ENCODE results near the gene LHFPL6.

The LHFPL6 gene

GRCh38 chr13:39596176-39596575, 6.8 kb downstream of the LHFPL6 start:
- no peaks in the 10 kb centered on the region for H3K27me3 ChIP-seq (ENCODE audit: insufficient read depth, low read length)
- H3K4me1 ChIP-seq (ENCODE audit: control insufficient read depth, insufficient read depth, low read length, unreplicated experiment), result peaks cover 30% of the 10 kb centered on the region
- H3K27ac ChIP-seq (ENCODE audit: low read depth, low read length), result no peak overlapping the region
- H2AFZ ChIP-seq (ENCODE audit: low read length, unreplicated experiment), result no peak overlapping the region
- H3K4me3 ChIP-seq (ENCODE audit: low read depth, low read length), result no peak overlapping the region
- H3K79me2 ChIP-seq (ENCODE audit: control insufficient read depth, insufficient read depth, low read length, unreplicated experiment), result peaks cover 51% of the 10 kb centered on the region
- H3K36me3 ChIP-seq (ENCODE audit: insufficient read depth, low read length), result 0 out of 2 replicates have a peak, but pooled peaks cover 5% of the 10 kb centered on the region

- H3K79me2 ChIP-seq (ENCODE audit: control insufficient read depth, insufficient read depth, low read length, unreplicated experiment), result peaks cover 19% of the 10 kb centered on the region
- 0 out of 2 replicates have a peak, but pooled peaks cover 2% of the 10 kb centered on the region for H3K36me3 ChIP-seq (ENCODE audit: insufficient read depth, low read length)
- H3K27me3 ChIP-seq (ENCODE audit: insufficient read depth, low read length), result no peaks in the 10 kb centered on the region
- H2AFZ ChIP-seq (ENCODE audit: low read length, unreplicated experiment), result no peak overlapping the region
- H3K4me1 ChIP-seq (ENCODE audit: control insufficient read depth, insufficient read depth, low read length, unreplicated experiment), result peaks cover 11% of the 10 kb centered on the region
- H3K4me3 ChIP-seq (ENCODE audit: low read depth, low read length), result no peak overlapping the region
- H3K27ac ChIP-seq (ENCODE audit: low read depth, low read length), result no peak overlapping the region
Observed at GRCh38 chr13:39590466-39591036, 12.4 kb downstream of the LHFPL6 start.

- H3K4me1 ChIP-seq (ENCODE audit: control insufficient read depth, insufficient read depth, low read length, unreplicated experiment), result peaks cover 11% of the 10 kb centered on the region
- no peak overlapping the region for H3K4me3 ChIP-seq (ENCODE audit: low read depth, low read length)
- H2AFZ ChIP-seq (ENCODE audit: low read length, unreplicated experiment), result no peak overlapping the region
- H3K27me3 ChIP-seq (ENCODE audit: insufficient read depth, low read length), result no peaks in the 10 kb centered on the region
- peaks cover 30% of the 10 kb centered on the region for H3K79me2 ChIP-seq (ENCODE audit: control insufficient read depth, insufficient read depth, low read length, unreplicated experiment)
- no peak overlapping the region for H3K27ac ChIP-seq (ENCODE audit: low read depth, low read length)
- H3K36me3 ChIP-seq (ENCODE audit: insufficient read depth, low read length), result no peaks in the 10 kb centered on the region
Observed at GRCh38 chr13:39588384-39588783, 14.6 kb downstream of the LHFPL6 start.

- H3K36me3 ChIP-seq (ENCODE audit: insufficient read depth, low read length), result no peaks in the 10 kb centered on the region
- peaks cover 30% of the 10 kb centered on the region for H3K79me2 ChIP-seq (ENCODE audit: control insufficient read depth, insufficient read depth, low read length, unreplicated experiment)
- no peak overlapping the region for H3K4me3 ChIP-seq (ENCODE audit: low read depth, low read length)
- H2AFZ ChIP-seq (ENCODE audit: low read length, unreplicated experiment), result no peak overlapping the region
- no peak overlapping the region for H3K27ac ChIP-seq (ENCODE audit: low read depth, low read length)
- H3K27me3 ChIP-seq (ENCODE audit: insufficient read depth, low read length), result no peaks in the 10 kb centered on the region
- H3K4me1 ChIP-seq (ENCODE audit: control insufficient read depth, insufficient read depth, low read length, unreplicated experiment), result peaks cover 11% of the 10 kb centered on the region
Observed at GRCh38 chr13:39587939-39588338, 15.1 kb downstream of the LHFPL6 start.

GRCh38 chr13:39586958-39587605, 15.9 kb downstream of the LHFPL6 start:
- Histone ChIP-seq H3K27ac (ENCODE audit: low read depth, low read length) (no peak overlapping the region), H3K79me2 (ENCODE audit: control insufficient read depth, insufficient read depth, low read length, unreplicated experiment) (peaks cover 29% of the 10 kb centered on the region), H3K4me3 (ENCODE audit: low read depth, low read length) (no peak overlapping the region), H3K27me3 (ENCODE audit: insufficient read depth, low read length) (no peaks in the 10 kb centered on the region), H3K36me3 (ENCODE audit: insufficient read depth, low read length) (no peaks in the 10 kb centered on the region), H2AFZ (ENCODE audit: low read length, unreplicated experiment) (no peak overlapping the region), H3K4me1 (ENCODE audit: control insufficient read depth, insufficient read depth, low read length, unreplicated experiment) (peaks cover 11% of the 10 kb centered on the region)

GRCh38 chr13:39586151-39586550, 16.8 kb downstream of the LHFPL6 start:
- Histone ChIP-seq H3K4me3 (ENCODE audit: low read depth, low read length) (no peak overlapping the region), H3K79me2 (ENCODE audit: control insufficient read depth, insufficient read depth, low read length, unreplicated experiment) (peaks cover 21% of the 10 kb centered on the region), H2AFZ (ENCODE audit: low read length, unreplicated experiment) (no peak overlapping the region), H3K27me3 (ENCODE audit: insufficient read depth, low read length) (no peaks in the 10 kb centered on the region), H3K4me1 (ENCODE audit: control insufficient read depth, insufficient read depth, low read length, unreplicated experiment) (peaks cover 6% of the 10 kb centered on the region), H3K27ac (ENCODE audit: low read depth, low read length) (no peak overlapping the region), H3K36me3 (ENCODE audit: insufficient read depth, low read length) (no peaks in the 10 kb centered on the region)

GRCh38 chr13:39585219-39585618, 17.8 kb downstream of the LHFPL6 start:
- H3K27ac ChIP-seq (ENCODE audit: low read depth, low read length), result no peak overlapping the region
- H2AFZ ChIP-seq (ENCODE audit: low read length, unreplicated experiment), result no peak overlapping the region
- no peak overlapping the region for H3K4me3 ChIP-seq (ENCODE audit: low read depth, low read length)
- H3K4me1 ChIP-seq (ENCODE audit: control insufficient read depth, insufficient read depth, low read length, unreplicated experiment), result no peaks in the 10 kb centered on the region
- H3K79me2 ChIP-seq (ENCODE audit: control insufficient read depth, insufficient read depth, low read length, unreplicated experiment), result peaks cover 16% of the 10 kb centered on the region
- no peaks in the 10 kb centered on the region for H3K36me3 ChIP-seq (ENCODE audit: insufficient read depth, low read length)
- H3K27me3 ChIP-seq (ENCODE audit: insufficient read depth, low read length), result no peaks in the 10 kb centered on the region

GRCh38 chr13:39580881-39581575, 22.0 kb downstream of the LHFPL6 start:
- Histone ChIP-seq H3K36me3 (ENCODE audit: insufficient read depth, low read length) (no peaks in the 10 kb centered on the region), H3K27me3 (ENCODE audit: insufficient read depth, low read length) (no peaks in the 10 kb centered on the region), H3K4me1 (ENCODE audit: control insufficient read depth, insufficient read depth, low read length, unreplicated experiment) (no peaks in the 10 kb centered on the region), H3K79me2 (ENCODE audit: control insufficient read depth, insufficient read depth, low read length, unreplicated experiment) (peaks cover 26% of the 10 kb centered on the region), H2AFZ (ENCODE audit: low read length, unreplicated experiment) (no peak overlapping the region), H3K27ac (ENCODE audit: low read depth, low read length) (no peak overlapping the region), H3K4me3 (ENCODE audit: low read depth, low read length) (no peak overlapping the region)

GRCh38 chr13:39578821-39579291, 24.1 kb downstream of the LHFPL6 start:
- Histone ChIP-seq H3K36me3 (ENCODE audit: insufficient read depth, low read length) (no peaks in the 10 kb centered on the region), H3K79me2 (ENCODE audit: control insufficient read depth, insufficient read depth, low read length, unreplicated experiment) (peaks cover 16% of the 10 kb centered on the region), H3K4me1 (ENCODE audit: control insufficient read depth, insufficient read depth, low read length, unreplicated experiment) (no peaks in the 10 kb centered on the region), H2AFZ (ENCODE audit: low read length, unreplicated experiment) (no peak overlapping the region), H3K27me3 (ENCODE audit: insufficient read depth, low read length) (no peaks in the 10 kb centered on the region), H3K4me3 (ENCODE audit: low read depth, low read length) (no peak overlapping the region), H3K27ac (ENCODE audit: low read depth, low read length) (no peak overlapping the region)

GRCh38 chr13:39577838-39578491, 25.0 kb downstream of the LHFPL6 start:
- peaks cover 13% of the 10 kb centered on the region for H3K79me2 ChIP-seq (ENCODE audit: control insufficient read depth, insufficient read depth, low read length, unreplicated experiment)
- no peak overlapping the region for H3K4me3 ChIP-seq (ENCODE audit: low read depth, low read length)
- H3K27me3 ChIP-seq (ENCODE audit: insufficient read depth, low read length), result no peaks in the 10 kb centered on the region
- H3K27ac ChIP-seq (ENCODE audit: low read depth, low read length), result no peak overlapping the region
- no peak overlapping the region for H2AFZ ChIP-seq (ENCODE audit: low read length, unreplicated experiment)
- no peaks in the 10 kb centered on the region for H3K36me3 ChIP-seq (ENCODE audit: insufficient read depth, low read length)
- no peaks in the 10 kb centered on the region for H3K4me1 ChIP-seq (ENCODE audit: control insufficient read depth, insufficient read depth, low read length, unreplicated experiment)

Data from ACC112 (cell line).